Measurements from ENCODE around the gene PPIP5K2.
A peak's percentile ranks its signal among the peaks of the same experiment; 100 is the strongest.
"Not testable (repeated sequence)": the region's sequence is repeated elsewhere in the genome, so short reads cannot be mapped to it uniquely, and the experiment has no call there.

Gene PPIP5K2

GRCh38 chr5:103210952-103211351 is 90.9 kb downstream of the PPIP5K2 start:
- DNase-seq: no peak

DNA sequence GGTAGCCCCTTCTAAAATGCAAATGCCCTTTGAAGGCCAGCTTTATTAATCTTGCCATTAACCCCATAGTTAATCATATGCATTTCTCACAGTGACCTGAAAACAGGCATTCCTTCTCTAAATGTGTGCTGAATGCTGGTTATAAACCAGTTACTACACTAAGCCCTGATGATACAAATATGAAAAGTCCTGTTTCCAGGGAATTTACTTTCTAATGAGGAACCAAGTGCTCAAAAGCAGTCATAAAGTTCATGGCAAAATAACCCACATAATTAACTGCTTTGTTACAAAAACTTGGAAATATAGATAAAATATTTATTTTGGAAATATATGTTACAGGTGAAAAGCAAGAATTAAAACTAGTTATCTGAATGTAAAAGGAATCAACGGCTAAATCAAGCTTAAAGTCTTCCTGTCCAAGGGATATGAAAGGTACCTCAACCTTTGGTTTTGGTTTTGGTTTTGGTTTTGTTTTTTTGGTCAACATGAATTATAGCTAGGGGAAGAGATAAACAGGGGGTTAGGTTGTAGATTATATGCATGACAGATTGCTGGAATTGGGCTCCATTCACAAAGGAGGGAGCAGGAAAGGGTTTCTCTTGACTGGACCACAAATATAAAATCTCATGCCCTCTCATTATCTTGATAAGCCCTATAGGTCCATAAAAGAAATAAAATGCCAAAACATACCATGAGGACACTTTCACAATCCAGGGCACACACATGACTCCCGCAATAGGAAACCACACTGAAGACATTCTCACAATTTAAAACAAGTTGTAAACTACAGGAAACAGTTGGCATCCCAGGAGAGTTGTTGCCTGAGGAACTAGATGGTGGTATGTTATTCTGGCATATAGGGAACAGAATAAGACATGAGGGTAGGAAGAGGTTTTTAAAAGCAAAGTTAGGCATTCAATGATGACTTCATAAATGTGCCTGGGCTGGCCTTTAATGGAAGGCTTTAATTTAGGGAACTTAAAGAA is 91.8 kb downstream of the PPIP5K2 start:
- DNase-seq: peak; percentile 9

DNA sequence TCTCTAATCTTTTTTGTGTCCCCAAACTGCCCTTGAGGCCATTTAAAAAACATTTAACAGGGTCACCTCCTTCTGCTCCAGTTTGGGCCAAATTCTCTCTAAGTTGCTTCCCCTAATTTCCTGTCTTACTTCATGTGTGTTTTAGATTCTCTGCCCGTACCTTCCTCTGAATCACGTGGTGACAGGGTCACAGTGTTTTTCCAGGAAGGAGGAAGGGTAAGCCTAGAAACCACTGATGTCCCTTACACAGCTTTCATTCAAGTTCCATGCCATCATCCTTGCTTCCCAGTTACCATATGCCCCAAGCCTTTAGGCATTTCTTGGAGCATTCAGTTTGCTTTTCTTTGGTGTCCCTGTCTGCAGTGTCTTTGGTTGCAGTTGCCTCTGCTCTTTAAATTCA is 96.0 kb downstream of the PPIP5K2 start:
- DNase-seq: peak; percentile 43

- peak; percentile 74 for DNase-seq
These were observed 96.6 kb downstream of the PPIP5K2 start for GRCh38 chr5:103216697-103217096.

GRCh38 chr5:103217101-103217500 is 97.0 kb downstream of the PPIP5K2 start:
- DNase-seq: peak; percentile 63

DNA sequence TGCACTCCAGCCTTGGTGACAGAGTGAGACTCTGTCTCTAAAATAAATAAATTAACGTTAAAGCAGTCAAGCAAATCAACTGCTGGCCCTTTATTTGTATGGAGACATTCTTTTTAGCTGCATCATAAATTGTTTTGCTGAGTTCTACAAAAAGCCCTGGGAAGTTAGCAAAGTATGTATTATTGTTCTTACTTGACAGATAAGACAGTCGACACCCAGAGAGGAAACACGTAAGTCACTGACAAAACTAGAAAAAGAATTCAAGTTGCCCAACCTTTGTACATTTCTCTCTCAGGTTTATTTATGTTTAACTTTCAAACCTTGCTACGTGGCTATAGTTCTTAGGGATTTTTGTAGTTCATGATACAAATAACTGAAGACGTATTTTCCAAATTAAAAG is 98.1 kb downstream of the PPIP5K2 start:
- DNase-seq: no peak

- not testable (repeated sequence) for DNase-seq
These were observed 99.0 kb downstream of the PPIP5K2 start for GRCh38 chr5:103219074-103219473.

DNA sequence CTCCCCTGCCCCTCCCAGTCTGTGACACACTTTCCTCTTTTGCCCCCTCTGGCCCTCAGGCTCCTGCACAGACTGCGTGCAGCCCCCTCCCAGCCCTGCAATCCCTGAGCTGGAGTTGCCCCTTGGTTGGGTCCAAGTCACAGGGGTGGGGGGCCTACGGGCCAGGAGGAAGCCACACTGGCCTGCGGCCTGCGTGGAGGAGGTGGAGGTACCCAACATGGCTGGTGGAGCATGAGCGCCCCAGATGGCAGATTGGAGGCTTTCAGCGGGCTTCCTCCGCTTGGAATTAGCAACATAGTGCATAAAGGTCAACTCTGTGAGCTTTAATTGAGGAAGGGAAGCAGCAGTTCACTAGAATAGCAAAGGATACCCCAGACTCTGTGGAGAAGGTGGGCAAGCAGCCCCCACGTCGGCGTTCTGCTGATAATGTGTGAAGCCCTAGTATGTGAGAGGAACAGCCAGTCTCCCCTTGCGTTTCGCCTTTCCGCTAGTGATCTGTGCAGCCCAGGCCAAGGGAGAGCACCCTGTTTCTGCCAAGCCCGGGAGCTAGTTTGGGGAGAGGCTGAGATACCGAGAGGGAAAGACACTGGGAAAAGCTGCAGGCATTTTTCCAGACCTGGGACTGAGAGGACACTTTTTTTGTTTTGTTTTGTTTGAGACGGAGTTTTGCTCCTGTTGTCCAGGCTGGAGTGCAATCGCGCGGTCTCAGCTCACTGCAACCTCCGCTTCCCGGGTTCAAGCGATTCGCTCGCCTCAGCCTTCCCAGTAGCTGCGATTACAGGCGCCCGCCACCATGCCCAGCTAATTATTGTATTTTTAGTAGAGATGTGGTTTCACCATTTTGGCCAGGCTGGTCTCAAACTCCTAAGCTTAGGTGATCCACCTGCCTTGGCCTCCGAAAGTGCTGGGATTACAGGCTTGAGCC is 103.2 kb downstream of the PPIP5K2 start:
- no peak for DNase-seq

DNA sequence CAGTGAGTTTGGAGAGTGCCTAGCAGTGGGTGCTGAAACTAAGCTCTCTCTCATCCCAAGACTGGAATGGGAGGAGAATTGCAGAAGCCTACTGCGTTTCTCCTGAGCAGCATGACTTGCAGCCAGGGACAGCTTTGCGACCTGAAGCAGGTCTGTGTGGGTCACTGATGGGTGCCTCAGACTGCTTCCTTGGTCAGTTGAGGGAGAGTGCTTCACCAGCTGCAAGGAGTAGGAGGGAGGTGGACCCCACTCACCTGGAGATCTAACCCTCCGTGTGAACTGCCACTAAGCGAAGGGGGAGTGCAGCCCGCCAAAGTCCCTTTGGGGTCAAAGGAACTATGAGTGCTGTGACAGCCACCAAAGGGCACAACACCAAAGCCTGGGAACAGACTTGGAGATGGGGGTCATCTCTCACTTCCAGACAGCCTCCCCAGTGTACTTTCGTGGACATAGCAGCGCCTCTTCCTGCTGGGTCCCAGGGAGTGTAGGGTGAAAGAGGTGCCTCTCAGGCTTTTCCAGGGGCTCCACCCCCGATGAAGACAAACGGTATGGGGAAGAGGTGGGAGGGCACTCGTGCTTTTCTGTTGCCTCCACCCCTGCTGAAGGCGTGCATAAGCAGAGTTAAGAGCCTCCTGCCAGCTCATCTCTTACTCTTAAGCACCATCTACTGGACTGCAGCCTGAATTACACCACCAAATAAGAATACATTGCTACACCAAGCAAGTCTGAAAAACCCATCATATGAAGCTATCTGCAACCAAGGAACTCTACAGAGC is 104.2 kb downstream of the PPIP5K2 start:
- DNase-seq: peak; percentile 83

DNA sequence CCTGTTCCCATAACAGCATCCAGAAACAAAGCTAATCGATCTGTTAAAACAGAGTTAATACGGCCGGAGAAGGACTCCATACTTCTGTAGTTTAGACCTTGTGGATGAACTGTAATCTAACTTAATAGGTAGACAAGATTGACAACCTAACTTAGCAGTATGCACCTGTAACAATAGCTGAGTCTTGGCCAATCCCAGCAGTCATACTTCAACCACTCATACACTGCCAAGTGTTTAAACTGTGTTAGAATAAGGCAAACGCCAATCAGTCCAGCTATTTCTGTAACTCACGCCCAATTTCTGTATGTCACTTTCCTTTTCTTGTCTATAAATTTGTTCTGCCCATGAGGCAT is 104.8 kb downstream of the PPIP5K2 start:
- no peak for DNase-seq

GRCh38 chr5:103228061-103228460 is 108.0 kb downstream of the PPIP5K2 start:
- no peak for DNase-seq

DNA sequence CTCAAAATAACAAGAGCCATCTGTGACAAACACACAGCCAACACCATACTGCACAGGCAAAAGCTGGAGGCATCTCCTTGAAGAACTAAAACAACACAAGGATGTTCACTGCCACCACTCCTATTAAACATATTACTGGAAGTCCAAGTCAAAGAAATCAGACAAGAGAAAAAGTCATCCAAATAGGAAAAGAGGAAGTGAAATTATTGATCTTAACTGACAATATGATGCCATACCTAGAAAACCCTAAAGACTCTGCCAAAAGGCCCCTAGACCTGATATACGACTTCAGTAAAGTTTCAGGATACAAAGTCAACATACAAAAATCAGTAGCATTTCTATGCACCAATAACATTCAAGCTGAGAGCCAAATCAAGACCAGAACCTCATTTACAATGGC is 108.5 kb downstream of the PPIP5K2 start:
- DNase-seq: no peak

GRCh38 chr5:103232393-103232999 is 112.4 kb downstream of the PPIP5K2 start:
- DNase-seq: peak; percentile 49

GRCh38 chr5:103234239-103234975 is 114.3 kb downstream of the PPIP5K2 start:
- no peak for DNase-seq

GRCh38 chr5:103235891-103236290 is 115.8 kb downstream of the PPIP5K2 start:
- no peak for DNase-seq

DNA sequence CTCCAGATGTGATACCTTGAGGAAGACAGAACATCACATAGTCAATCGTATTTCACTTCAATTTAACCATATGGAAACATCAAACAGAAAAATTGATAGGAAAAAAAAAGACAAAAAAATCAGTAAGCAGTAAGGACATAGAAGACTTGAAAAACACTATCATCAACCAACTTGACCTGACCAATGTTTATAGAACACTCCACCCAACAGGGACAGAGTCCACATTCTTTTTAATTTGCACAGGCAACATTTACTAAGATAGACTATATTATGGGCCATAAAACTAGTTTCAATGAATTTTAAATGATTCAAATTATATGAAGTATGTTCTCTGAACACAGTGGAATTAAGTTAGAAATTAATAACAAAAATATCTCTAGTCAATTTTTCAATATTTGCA is 117.7 kb downstream of the PPIP5K2 start:
- no peak for DNase-seq

- DNase-seq: no peak
These were observed 123.6 kb downstream of the PPIP5K2 start for GRCh38 chr5:103243665-103244064.

- DNase-seq: no peak
These were observed 124.3 kb downstream of the PPIP5K2 start for GRCh38 chr5:103244398-103244797.

- no peak for DNase-seq
These were observed 125.7 kb downstream of the PPIP5K2 start for GRCh38 chr5:103245761-103246160.

- DNase-seq: no peak
These were observed 127.0 kb downstream of the PPIP5K2 start for GRCh38 chr5:103247118-103247517.

GRCh38 chr5:103249068-103249467 is 129.0 kb downstream of the PPIP5K2 start:
- no peak for DNase-seq

- no peak for DNase-seq
These were observed 134.8 kb downstream of the PPIP5K2 start for GRCh38 chr5:103254921-103255320.

Measured in NCI-H69 (cell line).